Tibial nerve (tissue), 4 donors: ENCODE results near the gene PCSK2. TPM values are rescaled to one million over a fixed set of nuclear protein-coding genes. Genes with fewer than 3 reads are reported as not detected.
A peak's percentile ranks its signal among the peaks of the same experiment; 100 is the strongest.

Source experiments
- DNase-seq, 2 donors: peaks; one replicate each; pipeline ENCODE4 v3.0.0-alpha.2; 2019; ENCODE audit warnings: low spot score in 2 of 2
- H3K27ac ChIP-seq, 4 donors: fragments of 200-600 bp; sonication (generic) in 3 of 4; one replicate each; pipeline ENCODE4 v1.5.1; 2017 to 2019; ENCODE audit warnings: mild to moderate bottlenecking in 1 of 4
- H3K27me3 ChIP-seq, 2 donors: fragments of 200-600 bp; sonication (generic) in 1 of 2; one replicate each; pipeline versions ENCODE4 v1.5.1 to v1.6.0; 2017 to 2019
- H3K36me3 ChIP-seq, 3 donors: fragments of 200-600 bp; sonication (generic); one replicate each; pipeline ENCODE4 v1.5.1; 2018 to 2019
- H3K4me1 ChIP-seq, 4 donors: fragments of 200-600 bp; sonication (generic) in 3 of 4; one replicate each; pipeline ENCODE4 v1.5.1; 2017 to 2019
- H3K4me3 ChIP-seq, 4 donors: fragments of 200-600 bp; sonication (generic) in 3 of 4; one replicate each; pipeline ENCODE4 v1.5.1; 2017 to 2019; ENCODE audit warnings: mild to moderate bottlenecking in 1 of 4, moderate library complexity in 1 of 4
- H3K9me3 ChIP-seq, 4 donors: fragments of 200-600 bp; sonication (generic) in 3 of 4; one replicate each; pipeline ENCODE4 v1.5.1; 2017 to 2019
- CTCF ChIP-seq, 5 experiments: fragments of 200-600 bp in 3 of 5; fragments of 450-650 bp in 2 of 5; sonication (generic) in 3 of 5; IDR thresholded peaks; one replicate each; pipeline ENCODE4 v1.5.1; 2016 to 2019; ENCODE audit warnings: antibody characterized with exemption in 5 of 5, mild to moderate bottlenecking in 3 of 5, moderate library complexity in 2 of 5
- EP300 ChIP-seq, 2 donors: sonication (generic); formaldehyde crosslinking; IDR thresholded peaks; one replicate each; pipeline ENCODE4 v1.6.1; 2017; ENCODE audit warnings: antibody characterized with exemption in 2 of 2, mild to moderate bottlenecking in 1 of 2
- POLR2A ChIP-seq, 2 donors: fragments of 450-650 bp; IDR thresholded peaks; one replicate each; pipeline ENCODE4 v1.6.1; 2017; ENCODE audit warnings: antibody characterized with exemption in 2 of 2, mild to moderate bottlenecking in 2 of 2, moderate library complexity in 2 of 2
- WGBS, 2 donors: methylation state at CpG; one replicate each; pipeline ENCODE4 v1.1.5; 2018; 5-methylcytosine and 5-hydroxymethylcytosine counted together
- total RNA-seq, 4 donors: library from RNA; depleted of rRNA; stranded (reverse); fragments of >200 nt; gene quantifications; one replicate each; pipeline ENCODE4 v1.1.0, GENCODE V29; 2016

PCSK2 gene, protein sequence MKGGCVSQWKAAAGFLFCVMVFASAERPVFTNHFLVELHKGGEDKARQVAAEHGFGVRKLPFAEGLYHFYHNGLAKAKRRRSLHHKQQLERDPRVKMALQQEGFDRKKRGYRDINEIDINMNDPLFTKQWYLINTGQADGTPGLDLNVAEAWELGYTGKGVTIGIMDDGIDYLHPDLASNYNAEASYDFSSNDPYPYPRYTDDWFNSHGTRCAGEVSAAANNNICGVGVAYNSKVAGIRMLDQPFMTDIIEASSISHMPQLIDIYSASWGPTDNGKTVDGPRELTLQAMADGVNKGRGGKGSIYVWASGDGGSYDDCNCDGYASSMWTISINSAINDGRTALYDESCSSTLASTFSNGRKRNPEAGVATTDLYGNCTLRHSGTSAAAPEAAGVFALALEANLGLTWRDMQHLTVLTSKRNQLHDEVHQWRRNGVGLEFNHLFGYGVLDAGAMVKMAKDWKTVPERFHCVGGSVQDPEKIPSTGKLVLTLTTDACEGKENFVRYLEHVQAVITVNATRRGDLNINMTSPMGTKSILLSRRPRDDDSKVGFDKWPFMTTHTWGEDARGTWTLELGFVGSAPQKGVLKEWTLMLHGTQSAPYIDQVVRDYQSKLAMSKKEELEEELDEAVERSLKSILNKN
- total RNA-seq = 1 to 10 TPM; 1.0 to 4.8 (median 3.0) TPM

GRCh38 chr20:17226410-17227218, at the start of gene PCSK2:
PCSK2 (plus strand) TSS chr20:17227040; CDS start chr20:17227306, 266 bp downstream.
- Histone ChIP-seq H3K27ac (peak within 1 kb of the TSS in 3 of 4 donors; percentile 31 to 68 (median 64)), H3K9me3 (no peaks in the 10 kb centered on the region), H3K4me1 (peaks cover 0 to 33% (median 0%) of the 10 kb centered on the region in 4 donors), H3K27me3 (peaks cover 0 to 47% of the 10 kb centered on the region in 2 donors), H3K36me3 (no peaks in the 10 kb centered on the region), H3K4me3 (peak within 1 kb of the TSS; percentile 22 to 51 (median 37))
- 0 to 1% methylated on average over 21 to 29 of the region's 53 CpGs for WGBS, 2 donors
- TF ChIP-seq EP300 (IDR thresholded peaks at IDR 0.05) = no peak
- TF ChIP-seq POLR2A (IDR thresholded peaks at IDR 0.05) = no peak
- TF ChIP-seq CTCF (IDR thresholded peaks at IDR 0.05) = peak in 2 of 5 experiments; percentile 4 to 9
- peak in 1 of 2 donors; percentile 23 for DNase-seq

DNA sequence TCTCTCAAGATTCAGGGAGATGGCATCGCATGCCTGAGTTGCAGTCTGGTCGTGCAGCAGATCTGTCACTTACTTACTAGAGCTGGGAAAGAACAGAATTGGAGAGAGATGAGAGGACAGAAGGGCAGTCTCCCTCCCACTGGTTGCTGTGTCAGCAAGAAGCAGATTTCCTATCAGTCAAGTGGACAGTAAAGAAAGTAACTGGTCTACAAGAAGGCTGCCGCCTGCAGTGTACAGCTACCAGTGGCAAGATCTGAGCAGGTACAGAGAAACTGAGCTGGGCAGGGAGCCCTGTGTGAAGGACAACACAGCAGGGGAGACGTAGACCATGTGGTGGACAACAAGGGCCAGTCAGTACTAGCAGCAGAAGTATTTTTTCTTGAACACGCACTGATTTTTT, 49.5 kb upstream of the PCSK2 start:
- no peaks in the 10 kb centered on the region for H3K4me1 ChIP-seq
- no peak overlapping the region for H3K4me3 ChIP-seq
- no peaks in the 10 kb centered on the region for H3K27me3 ChIP-seq
- H3K27ac ChIP-seq = no peak overlapping the region
- no peaks in the 10 kb centered on the region for H3K36me3 ChIP-seq
- TF ChIP-seq EP300 (IDR thresholded peaks at IDR 0.05) = no peak
- no peak for TF ChIP-seq CTCF (IDR thresholded peaks at IDR 0.05)
- no peak for TF ChIP-seq POLR2A (IDR thresholded peaks at IDR 0.05)
- H3K9me3 ChIP-seq = peaks cover 0 to 18% (median 3%) of the 10 kb centered on the region in 4 donors
- WGBS, 2 donors = 68 to 69% methylated on average over 5 of the region's 5 CpGs
- DNase-seq = no peak

DNA sequence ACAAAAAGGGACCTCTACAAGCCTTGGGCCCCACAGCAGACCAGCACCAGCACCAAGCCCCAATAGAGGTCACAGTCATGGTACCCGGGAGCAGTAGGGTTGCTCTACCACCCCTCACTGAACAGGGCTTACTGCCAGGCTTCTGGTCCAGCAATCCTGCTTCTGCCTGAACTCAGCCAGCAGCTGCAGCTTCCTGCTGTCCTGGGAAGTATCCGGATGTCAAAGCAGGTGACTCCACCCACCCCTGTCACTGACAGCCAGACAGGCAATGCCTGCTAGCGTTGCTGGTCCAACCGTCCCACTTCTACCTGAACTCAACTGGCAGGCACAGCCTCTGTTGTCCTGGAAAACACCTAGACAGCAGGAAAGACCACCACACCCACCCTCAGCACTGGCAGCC, 47.0 kb upstream of the PCSK2 start:
- H3K4me3 ChIP-seq = no peak overlapping the region
- H3K36me3 ChIP-seq = no peaks in the 10 kb centered on the region
- 55 to 73% methylated on average over 2 to 4 of the region's 4 CpGs for WGBS, 2 donors
- no peaks in the 10 kb centered on the region for H3K4me1 ChIP-seq
- peaks cover 0 to 36% (median 3%) of the 10 kb centered on the region in 4 donors for H3K9me3 ChIP-seq
- no peak overlapping the region for H3K27ac ChIP-seq
- TF ChIP-seq POLR2A (IDR thresholded peaks at IDR 0.05) = no peak
- TF ChIP-seq EP300 (IDR thresholded peaks at IDR 0.05) = no peak
- TF ChIP-seq CTCF (IDR thresholded peaks at IDR 0.05) = no peak
- DNase-seq = no peak
- H3K27me3 ChIP-seq = no peaks in the 10 kb centered on the region

DNA sequence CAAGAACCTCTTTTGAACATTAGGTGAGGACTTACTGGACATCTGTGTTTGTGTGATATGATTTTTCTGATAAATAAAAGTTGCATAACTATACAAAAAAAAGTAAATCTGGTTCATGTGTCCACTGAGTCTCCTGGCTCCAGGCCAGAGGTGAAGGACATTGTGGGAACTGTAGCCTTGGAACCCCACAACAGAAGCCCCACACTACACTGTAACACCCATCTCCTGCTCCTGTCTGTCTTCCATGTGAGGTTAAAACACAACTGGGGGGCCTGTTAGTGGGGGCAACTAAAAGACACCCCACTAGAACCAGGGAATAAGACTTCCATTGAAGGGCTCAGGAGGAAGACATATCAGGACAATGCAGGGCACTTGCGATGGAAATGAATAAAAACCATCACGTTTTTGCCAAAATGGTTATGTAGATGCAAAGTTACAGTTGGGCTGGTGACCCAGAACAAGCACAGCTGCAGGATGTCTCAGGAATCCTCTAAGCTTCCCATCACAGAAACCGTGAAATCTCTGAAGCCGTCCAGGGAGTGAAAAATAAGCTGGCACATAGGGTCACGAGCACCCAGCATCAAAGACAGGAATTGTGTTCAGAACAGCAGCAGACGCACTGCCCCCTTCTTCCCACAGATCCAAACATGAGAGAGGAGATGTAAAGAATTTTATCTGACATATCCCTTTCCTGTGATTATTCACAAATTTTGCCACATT, 36.7 kb upstream of the PCSK2 start:
- Histone ChIP-seq H3K4me3 (no peak overlapping the region), H3K36me3 (no peaks in the 10 kb centered on the region), H3K4me1 (no peaks in the 10 kb centered on the region), H3K27ac (no peak overlapping the region), H3K27me3 (no peaks in the 10 kb centered on the region), H3K9me3 (peaks cover 0 to 16% (median 0%) of the 10 kb centered on the region in 4 donors)
- WGBS, 2 donors = 38 to 46% methylated on average over 6 of the region's 6 CpGs
- TF ChIP-seq EP300 (IDR thresholded peaks at IDR 0.05) = no peak
- no peak for TF ChIP-seq POLR2A (IDR thresholded peaks at IDR 0.05)
- TF ChIP-seq CTCF (IDR thresholded peaks at IDR 0.05) = no peak
- no peak for DNase-seq
